H1 (cell line): ENCODE measurements around the gene TRIM62. TPM values are rescaled to one million over a fixed set of nuclear protein-coding genes. Genes with fewer than 3 reads are reported as not detected.

Experiments
- ATF3 ChIP-seq: IDR thresholded peaks from 2 replicates; pipeline ENCODE4 v1.6.1; 2011; ENCODE audit warnings: low read depth, mild to moderate bottlenecking, low read length; ENCODE audit not compliant: insufficient read depth
- CEBPB ChIP-seq: IDR thresholded peaks from 2 replicates; pipeline ENCODE4 v1.6.1; 2012; ENCODE audit warnings: low read depth, low read length
- EZH2 ChIP-seq: fragments of 200-600 bp; sonication (generic); IDR thresholded peaks from 2 replicates; pipeline ENCODE4 v1.7.1; 2012; ENCODE audit warnings: low read depth, mild to moderate bottlenecking, moderate library complexity, low read length, inconsistent platforms; ENCODE audit not compliant: severe bottlenecking
- KDM1A ChIP-seq: fragments of 200-600, 300-600 bp; sonication (generic); IDR thresholded peaks from 2 replicates; pipeline ENCODE4 v1.7.1; 2016; ENCODE audit warnings: mild to moderate bottlenecking, low read length, borderline replicate concordance
- KDM5A ChIP-seq: fragments of 200-600 bp; IDR thresholded peaks from 2 replicates; pipeline ENCODE4 v1.7.1; 2012; ENCODE audit warnings: mild to moderate bottlenecking, low read length, inconsistent platforms, mixed read lengths
- RNF2 ChIP-seq: fragments of 200-900, 300-1000 bp; sonication (generic); IDR thresholded peaks from 2 replicates; pipeline ENCODE4 v1.7.1; 2016; ENCODE audit warnings: borderline replicate concordance, low read depth, mild to moderate bottlenecking, antibody characterized with exemption, low read length; ENCODE audit not compliant: poor library complexity, severe bottlenecking; ENCODE audit errors: missing control alignments
- TEAD4 ChIP-seq: IDR thresholded peaks from 2 replicates; pipeline ENCODE4 v1.6.1; 2012; ENCODE audit warnings: low read depth, low read length, inconsistent platforms, mixed read lengths
- polyA plus RNA-seq, 7 experiments: library from polyadenylated mRNA; depleted of rRNA in 3 of 7; stranded (reverse) in 5 of 7; unstranded in 2 of 7; fragments of >200 nt in 5 of 7; fragments of 200-250 nt in 2 of 7; gene quantifications; 1 replicate in 5 of 7; 2 replicates in 1 of 7; 4 replicates in 1 of 7; pipeline versions ENCODE4 v1.2.1 to v1.2.3, GENCODE V29; 2011 to 2013; ENCODE audit warnings: missing spikeins in 2 of 7, mixed read lengths in 2 of 7
- total RNA-seq: library from RNA; stranded (reverse); fragmentation: NEBNext Ultra II Directional; extraction: Animal tissue kit (Norgen Biotek cat#: 25700); gene quantifications from 2 replicates; pipeline ENCODE4 v1.2.1, GENCODE V29; 2021

TRIM62 gene
- total and polyA plus RNA-seq, 2 of the 8 experiments (the other 6 are each of a cell fraction or from before 2014, with no cell fraction given), result 6.3 to 10.8 TPM

GRCh38 chr1:33180911-33181890 lies 642 bp downstream of the TRIM62 start (continued):
- no peak for TF ChIP-seq ATF3
- no peak for TF ChIP-seq KDM1A
- no peak for TF ChIP-seq KDM5A
- TF ChIP-seq RNF2, result no peak
- TF ChIP-seq CEBPB, result no peak
- TF ChIP-seq TEAD4, result no peak
- no peak for TF ChIP-seq EZH2
